ENCODE measurements around the gene RIMS1.

- no peak for TF ChIP-seq CTCF (IDR thresholded peaks at IDR 0.05; ENCODE audit: insufficient read depth, low read length)
- TF ChIP-seq GABPA (IDR thresholded peaks at IDR 0.05; ENCODE audit: low read depth) = no peak
- TF ChIP-seq SPI1 (IDR thresholded peaks at IDR 0.05; ENCODE audit: borderline replicate concordance, low read depth) = no peak
These were observed 389.5 kb downstream of the RIMS1 start for GRCh38 chr6:72275888-72276287.
